Osteocyte (in vitro differentiated cells): ENCODE data around the gene PIK3R5. TPM values are rescaled to one million over a fixed set of nuclear protein-coding genes. Genes with fewer than 3 reads are reported as not detected.

Experiments
- DNase-seq: peaks from one replicate; pipeline ENCODE4 v3.0.0; 2021; ENCODE audit warnings: mixed read lengths; ENCODE audit not compliant: unreplicated experiment; ENCODE audit errors: extremely low spot score
- H3K27ac Mint-ChIP-seq: one replicate; pipeline ENCODE4 v1.8.0; 2021; ENCODE audit warnings: mild to moderate bottlenecking, mixed read lengths; ENCODE audit not compliant: unreplicated experiment
- H3K27me3 Mint-ChIP-seq: one replicate; pipeline ENCODE4 v1.8.0; 2021; ENCODE audit warnings: mixed read lengths; ENCODE audit not compliant: unreplicated experiment
- H3K36me3 Mint-ChIP-seq: one replicate; pipeline ENCODE4 v1.8.0; 2021; ENCODE audit warnings: mixed read lengths; ENCODE audit not compliant: unreplicated experiment
- H3K4me1 Mint-ChIP-seq: one replicate; pipeline ENCODE4 v1.8.0; 2021; ENCODE audit warnings: mixed read lengths; ENCODE audit not compliant: unreplicated experiment
- H3K4me3 Mint-ChIP-seq: one replicate; pipeline ENCODE4 v1.8.0; 2021; ENCODE audit warnings: mild to moderate bottlenecking, moderate library complexity, mixed read lengths; ENCODE audit not compliant: unreplicated experiment
- H3K9me3 Mint-ChIP-seq: one replicate; pipeline ENCODE4 v1.8.0; 2021; ENCODE audit warnings: mixed read lengths; ENCODE audit not compliant: unreplicated experiment
- total RNA-seq: library from RNA; stranded (reverse); gene quantifications from 2 replicates; pipeline ENCODE4 v1.2.1, GENCODE V29; 2021
- TF ChIP-seq, protein P1 (sequence below): fragments of 200-600 bp; sonication (generic); IDR thresholded peaks from 2 replicates; pipeline ENCODE4 v1.5.0; 2021; ENCODE audit warnings: antibody characterized with exemption, mild to moderate bottlenecking, moderate library complexity

Gene PIK3R5
- total RNA-seq, 1 donor from 2014 or later = not detected

DNA sequence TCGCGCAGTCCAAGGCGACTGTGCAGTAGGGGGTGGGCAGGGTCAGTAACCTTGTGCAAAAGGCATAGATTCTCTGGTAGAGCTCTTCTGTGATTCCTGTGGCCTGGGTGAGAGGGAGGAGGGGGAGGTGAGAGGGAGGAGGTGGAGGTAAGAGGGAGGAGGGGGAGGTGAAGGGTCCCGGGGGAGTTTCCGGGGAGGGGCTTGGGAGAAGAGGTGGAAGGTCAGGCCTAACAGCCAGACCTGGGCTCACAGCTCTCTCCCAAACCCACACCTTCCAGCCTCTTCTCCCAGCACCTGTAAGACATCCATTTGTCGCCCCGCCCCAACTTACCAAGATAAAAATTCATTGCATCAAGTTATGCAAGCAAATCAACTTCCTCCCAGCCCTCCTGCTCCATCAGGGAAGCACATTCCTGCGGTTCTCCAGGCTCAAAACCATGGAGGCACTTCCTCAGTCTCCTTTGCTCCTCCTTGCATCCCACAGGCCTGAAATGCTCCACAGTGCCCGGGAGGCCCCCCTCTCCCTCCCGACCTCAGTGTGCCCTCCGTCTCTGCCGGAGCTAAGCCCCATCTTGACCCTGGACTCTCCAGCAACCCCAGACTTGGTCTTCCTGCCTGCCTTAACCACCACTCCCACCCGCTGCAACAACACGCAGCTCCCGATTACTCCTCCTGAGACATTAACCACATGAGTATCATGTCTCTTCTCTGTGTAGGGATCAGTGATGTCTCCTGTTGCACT lies 128.5 kb downstream of the PIK3R5 start:
- H3K36me3 Mint-ChIP-seq = no peaks in the 10 kb centered on the region
- no peaks in the 10 kb centered on the region for H3K4me1 Mint-ChIP-seq
- TF ChIP-seq, protein P1, sequence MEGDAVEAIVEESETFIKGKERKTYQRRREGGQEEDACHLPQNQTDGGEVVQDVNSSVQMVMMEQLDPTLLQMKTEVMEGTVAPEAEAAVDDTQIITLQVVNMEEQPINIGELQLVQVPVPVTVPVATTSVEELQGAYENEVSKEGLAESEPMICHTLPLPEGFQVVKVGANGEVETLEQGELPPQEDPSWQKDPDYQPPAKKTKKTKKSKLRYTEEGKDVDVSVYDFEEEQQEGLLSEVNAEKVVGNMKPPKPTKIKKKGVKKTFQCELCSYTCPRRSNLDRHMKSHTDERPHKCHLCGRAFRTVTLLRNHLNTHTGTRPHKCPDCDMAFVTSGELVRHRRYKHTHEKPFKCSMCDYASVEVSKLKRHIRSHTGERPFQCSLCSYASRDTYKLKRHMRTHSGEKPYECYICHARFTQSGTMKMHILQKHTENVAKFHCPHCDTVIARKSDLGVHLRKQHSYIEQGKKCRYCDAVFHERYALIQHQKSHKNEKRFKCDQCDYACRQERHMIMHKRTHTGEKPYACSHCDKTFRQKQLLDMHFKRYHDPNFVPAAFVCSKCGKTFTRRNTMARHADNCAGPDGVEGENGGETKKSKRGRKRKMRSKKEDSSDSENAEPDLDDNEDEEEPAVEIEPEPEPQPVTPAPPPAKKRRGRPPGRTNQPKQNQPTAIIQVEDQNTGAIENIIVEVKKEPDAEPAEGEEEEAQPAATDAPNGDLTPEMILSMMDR = no peak
- no peak overlapping the region for H3K4me3 Mint-ChIP-seq
- H3K9me3 Mint-ChIP-seq = no peaks in the 10 kb centered on the region
- H3K27ac Mint-ChIP-seq = no peak overlapping the region
- DNase-seq = peak; percentile 68
- peaks cover 14% of the 10 kb centered on the region for H3K27me3 Mint-ChIP-seq

DNA sequence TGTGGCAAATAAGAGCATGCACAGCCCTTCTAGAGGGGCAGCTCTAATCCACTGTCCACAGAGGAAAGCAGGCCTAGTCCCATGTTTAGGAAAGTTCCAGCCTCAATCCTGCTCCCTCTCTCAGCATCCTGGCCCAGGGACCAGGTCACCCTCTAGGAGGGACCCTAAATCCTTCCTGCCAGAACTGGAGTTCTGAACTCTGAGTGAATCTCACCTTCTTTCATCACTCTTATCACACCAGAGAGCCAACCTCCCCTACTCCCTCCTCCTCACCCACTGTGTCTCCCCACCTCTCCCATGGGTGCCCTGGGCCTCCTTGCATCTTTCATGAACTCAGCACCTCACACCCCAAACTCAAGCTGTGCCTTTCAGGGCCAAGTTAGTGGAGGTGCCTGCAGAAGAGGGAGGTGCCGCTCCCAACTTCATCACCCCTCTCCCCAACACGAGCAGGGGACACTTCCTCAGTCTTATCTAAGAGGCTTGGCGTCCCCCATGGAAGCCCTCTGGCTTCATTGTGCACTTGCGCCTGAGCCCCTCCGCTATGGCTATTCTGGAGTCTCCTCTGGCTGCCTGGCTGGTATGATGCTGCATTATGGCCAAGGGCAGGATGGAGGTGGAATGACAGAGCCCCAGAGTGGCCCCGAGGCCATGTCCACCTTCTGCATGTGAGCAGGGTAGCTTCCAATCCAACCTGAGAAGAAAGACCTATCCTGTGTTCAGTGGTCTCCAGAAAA lies 129.7 kb downstream of the PIK3R5 start:
- Mint-ChIP-seq H3K4me3 (no peak overlapping the region), H3K9me3 (no peaks in the 10 kb centered on the region), H3K4me1 (no peaks in the 10 kb centered on the region), H3K27me3 (peaks cover 11% of the 10 kb centered on the region), H3K27ac (no peak overlapping the region), H3K36me3 (no peaks in the 10 kb centered on the region)
- peak; percentile 68 for DNase-seq
- TF ChIP-seq, protein P1 = no peak

DNA sequence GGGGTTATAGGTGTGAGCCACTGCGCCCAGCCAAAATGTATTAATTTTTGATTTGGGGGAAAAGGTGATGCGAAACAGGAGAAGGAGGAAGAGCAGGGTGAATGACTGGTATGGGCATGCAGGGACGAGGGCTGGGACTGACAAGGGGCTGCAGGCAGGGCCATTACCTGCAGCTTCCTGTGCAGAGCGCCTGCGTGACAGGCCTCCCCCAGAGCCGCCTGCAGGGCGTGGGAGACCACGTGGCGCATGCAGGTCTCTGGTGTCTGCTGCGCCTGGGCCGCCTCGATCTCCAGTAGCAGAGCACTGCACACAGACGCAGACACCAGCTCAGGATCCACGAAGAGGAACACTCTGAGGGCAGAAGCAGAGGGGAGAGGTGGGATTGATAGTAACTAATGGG lies 130.4 kb downstream of the PIK3R5 start:
- DNase-seq = peak; percentile 75
- Mint-ChIP-seq H3K27ac (no peak overlapping the region), H3K9me3 (no peaks in the 10 kb centered on the region), H3K27me3 (peaks cover 11% of the 10 kb centered on the region), H3K4me1 (no peaks in the 10 kb centered on the region), H3K4me3 (no peak overlapping the region), H3K36me3 (no peaks in the 10 kb centered on the region)
- TF ChIP-seq, protein P1 = no peak

DNA sequence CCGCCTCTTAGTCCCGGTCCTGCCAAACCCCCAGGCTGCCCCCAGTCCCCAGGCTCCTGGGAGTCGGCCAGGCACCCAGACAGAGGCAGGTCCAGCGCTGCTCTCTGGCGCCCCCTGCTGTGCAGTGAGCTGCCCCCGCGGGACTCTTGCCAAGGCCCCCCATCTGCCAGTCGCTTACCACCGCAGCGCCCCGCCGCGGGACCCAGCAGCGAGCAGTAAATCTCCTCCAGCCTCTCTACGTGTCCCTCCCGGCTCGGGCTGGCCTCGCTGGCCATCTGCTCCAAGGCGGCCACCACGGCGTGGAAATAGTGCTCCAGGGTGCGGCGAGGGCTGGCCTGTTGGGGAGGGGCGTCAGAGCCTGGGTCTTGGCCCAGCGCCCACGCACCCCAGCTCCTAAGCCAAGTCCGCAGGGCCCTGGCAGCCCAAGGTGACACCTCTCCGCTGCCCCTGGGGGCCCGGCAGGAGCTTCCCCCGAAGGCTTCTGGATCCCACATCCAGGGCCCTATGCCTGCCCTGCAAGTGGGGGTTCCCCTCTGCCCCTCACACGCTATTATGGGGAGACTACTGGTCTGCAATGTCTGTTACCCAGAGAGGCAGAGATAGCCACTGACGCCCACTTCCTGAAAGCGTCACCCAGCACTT lies 132.7 kb downstream of the PIK3R5 start:
- Mint-ChIP-seq H3K36me3 (no peaks in the 10 kb centered on the region), H3K27me3 (peaks cover 9% of the 10 kb centered on the region)

More for the DNA sequence above, 132.7 kb downstream of the PIK3R5 start:
- DNase-seq = peak; percentile 84
- H3K9me3 Mint-ChIP-seq = no peaks in the 10 kb centered on the region
- H3K27ac Mint-ChIP-seq = no peak overlapping the region
- no peak overlapping the region for H3K4me3 Mint-ChIP-seq
- TF ChIP-seq, protein P1 = peak; percentile 47
- no peaks in the 10 kb centered on the region for H3K4me1 Mint-ChIP-seq
